NK-92 (cell line): ENCODE measurements around the gene PIK3C2B.

ENCODE experiments used
- DNase-seq: peaks from one replicate; lab custom pipeline; 2025; ENCODE audit not compliant: unreplicated experiment; lab: John Stamatoyannopoulos, UW

PIK3C2B gene

DNA sequence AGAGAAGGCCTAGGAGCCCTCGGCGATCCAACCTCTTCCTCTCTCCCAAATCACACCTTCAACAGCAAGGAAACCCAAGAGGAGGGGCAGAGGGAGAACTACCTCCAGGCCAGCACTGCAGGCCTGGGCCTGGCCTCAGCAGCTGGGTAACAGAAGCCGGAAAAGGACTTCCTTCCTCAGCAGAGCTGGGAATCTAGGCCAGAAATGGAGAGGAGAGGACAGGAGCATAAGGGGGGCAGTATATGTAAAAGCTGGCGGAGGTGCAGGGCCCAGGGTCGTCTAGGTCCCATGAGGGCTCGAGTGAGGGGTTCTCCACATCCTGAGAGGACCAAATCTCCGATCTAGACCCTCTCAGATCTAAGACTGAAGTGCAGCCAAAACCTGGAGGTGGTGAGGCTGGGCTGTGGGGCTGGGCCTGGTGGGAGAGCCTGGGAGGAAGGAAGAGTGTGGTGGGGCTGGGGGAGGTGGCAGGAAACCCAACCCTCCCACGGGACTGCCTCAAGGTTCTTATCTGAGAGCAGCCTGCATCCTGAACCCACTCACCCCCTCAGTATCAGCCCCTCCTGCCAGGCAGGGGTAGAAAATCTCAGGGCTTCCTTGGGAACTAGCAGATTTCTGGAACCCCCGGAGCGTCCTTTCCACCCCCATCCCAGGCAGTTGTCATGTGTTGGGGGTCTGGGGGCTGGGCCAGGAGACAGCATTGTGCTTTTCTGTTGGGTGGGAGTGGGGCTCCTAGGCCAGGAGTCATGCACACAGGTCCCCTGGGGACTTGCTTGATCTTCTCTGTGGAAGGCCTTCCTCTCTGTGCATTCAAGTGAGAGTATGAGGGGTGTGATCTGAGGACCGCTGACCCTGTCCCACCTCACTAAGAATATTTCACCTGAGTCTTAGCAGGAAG is 33.0 kb downstream of the PIK3C2B start:
- no peak for DNase-seq

DNA sequence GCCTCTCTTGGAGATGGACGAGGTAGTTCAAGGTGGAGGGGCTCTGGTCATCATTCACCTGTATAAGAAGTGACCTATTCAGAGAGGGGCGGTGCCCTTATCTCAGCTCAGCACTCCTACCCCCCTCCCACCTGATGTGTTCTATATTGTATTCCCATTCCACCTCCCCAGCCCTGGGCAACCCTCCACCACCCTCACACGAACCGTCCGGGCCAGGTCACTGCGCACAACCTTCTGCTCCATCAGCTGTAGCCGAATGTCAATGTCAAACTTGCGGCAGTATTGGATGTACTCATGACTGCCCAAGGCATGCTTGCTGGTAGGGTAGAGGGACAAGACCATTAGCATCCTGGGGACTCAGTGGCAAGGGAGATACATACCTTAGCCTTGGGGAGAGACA is 34.3 kb downstream of the PIK3C2B start:
- DNase-seq, result no peak

DNA sequence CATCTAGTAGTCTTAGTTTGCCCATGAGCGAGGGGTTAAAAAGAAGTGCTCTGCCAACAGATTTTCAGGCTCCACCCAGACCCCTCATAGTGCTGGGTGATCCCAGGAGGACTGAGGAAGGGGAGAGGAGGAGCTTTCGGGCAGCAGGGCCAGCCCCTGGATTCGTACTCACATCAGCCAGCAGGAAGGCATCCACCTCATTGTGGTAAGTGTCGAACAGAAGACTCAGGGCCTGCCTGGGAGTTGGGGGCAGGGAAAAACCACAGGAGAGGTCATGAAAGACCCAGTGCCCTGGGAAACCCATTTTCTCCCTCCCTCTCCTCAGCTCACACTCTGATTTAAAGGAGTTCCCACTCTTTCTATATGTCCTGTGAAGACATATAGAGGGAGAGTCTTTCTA is 34.9 kb downstream of the PIK3C2B start:
- DNase-seq, result no peak

DNA sequence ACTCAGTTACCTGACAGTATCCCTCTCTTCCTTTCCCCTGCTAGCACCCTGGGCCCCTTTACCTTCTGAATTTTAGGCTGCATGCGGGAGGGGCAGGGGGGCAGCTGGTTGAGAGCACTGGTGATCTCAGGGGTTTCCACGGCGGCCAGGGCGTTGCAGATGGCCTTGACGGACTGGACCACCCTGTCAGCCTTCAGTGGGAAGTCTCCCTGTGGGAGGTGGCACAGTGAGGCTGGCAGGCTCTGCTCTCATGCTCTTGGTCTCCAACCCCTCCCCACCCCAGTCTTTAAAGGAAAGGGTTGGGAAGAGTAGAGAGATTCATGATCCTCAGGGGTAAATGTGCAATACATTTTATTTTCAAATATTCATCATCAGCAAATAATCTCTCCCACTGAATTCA is 36.9 kb downstream of the PIK3C2B start:
- DNase-seq, result no peak

DNA sequence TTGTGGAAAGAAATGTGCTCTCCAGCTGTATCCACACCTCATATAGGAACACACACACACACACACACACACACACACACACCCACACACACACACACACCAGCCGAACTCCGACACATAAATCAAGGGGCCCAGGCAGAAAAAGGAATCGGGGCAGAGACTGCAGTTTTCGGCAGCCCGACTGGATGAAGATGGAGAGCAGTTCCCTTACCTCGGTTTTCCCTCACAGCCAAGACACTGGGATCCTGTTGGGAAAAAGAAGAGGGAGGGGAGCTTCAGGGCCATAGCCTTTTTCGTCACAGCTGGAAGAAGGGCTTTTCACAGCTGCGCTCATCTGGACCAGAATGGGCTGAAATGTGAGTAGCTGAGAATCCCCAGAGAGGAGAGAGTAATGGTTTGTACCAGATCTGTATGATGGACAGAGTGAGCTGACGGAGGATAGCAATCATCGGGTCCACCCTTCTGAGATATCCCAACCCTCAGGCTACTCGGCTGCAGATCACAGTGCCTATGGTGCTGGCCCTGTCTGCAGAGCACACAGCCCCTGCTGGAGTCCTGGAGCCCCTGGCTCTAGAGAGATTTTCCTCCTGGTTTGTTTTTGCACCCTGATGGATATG is 37.7 kb downstream of the PIK3C2B start:
- no peak for DNase-seq

DNA sequence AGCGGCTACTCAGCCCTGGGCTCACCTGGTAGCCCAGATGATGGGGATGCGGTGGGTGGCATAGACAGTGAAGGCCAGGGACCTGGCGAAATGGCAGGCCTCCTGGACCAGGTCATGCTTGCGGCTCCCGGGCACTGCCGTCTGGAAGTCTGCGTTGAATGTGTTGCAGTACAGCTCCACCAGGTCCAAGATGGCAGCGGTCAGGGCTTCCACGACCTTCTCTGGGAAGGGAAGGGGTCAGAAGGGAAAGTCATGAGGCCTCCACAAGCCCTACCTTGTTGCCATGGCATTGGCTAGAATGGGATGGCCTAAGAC is 38.8 kb downstream of the PIK3C2B start:
- DNase-seq, result no peak

DNA sequence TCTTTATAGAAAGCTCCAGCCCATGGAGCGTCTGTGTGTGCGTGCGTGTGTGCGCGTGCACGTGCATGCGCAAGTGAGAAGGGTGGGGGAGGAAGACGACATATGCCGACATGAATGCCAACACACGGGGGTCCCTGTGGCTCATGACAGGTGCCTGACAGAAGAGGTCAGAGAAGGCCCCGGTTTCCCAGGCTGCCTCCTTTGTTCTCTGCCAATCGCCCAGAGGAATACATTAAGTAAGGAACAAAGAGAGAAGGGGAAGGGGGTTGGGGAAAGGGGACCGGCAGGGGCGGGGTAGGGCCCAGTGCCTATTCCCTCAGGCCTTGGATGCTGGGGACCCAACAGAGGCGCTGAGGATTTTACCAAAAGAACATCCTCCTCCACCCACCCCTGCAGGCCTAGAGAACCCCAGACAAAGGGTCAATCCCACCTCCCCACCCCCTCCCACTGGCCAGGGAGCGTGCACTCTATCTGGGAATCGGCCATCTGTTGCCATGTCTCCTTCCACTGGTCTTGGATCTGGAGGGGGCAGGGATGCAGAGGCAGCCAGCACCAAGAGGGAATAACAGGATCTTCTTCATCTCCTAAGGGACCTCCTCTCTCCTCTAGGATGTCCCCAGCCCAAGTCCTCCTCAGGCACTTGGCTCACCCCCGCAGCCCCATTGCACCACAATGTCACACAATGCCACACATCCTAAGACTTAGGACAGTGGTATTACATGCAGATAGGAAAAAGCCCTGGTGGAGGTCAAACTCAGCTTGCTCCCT is 39.4 kb downstream of the PIK3C2B start:
- no peak for DNase-seq

DNA sequence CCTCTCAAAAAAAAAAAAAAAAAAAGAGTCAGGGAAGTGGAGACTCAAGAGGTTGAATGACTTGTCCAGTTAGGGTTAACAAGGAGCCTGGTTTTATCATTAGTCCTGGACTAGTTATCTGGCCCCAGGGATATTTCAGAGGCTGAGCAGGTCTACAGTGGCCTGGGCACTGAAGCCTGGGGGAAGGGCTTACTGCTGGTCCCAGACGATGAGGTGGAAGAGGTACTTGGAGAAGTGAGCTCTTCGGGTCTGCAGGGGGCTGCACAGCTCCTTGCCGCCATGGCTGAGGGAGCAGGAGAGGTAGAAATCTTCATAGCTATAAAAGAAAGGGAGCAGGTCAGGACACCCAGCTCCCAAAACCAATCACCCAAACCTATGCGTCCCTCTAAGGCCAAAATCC is 40.1 kb downstream of the PIK3C2B start:
- DNase-seq, result no peak

DNA sequence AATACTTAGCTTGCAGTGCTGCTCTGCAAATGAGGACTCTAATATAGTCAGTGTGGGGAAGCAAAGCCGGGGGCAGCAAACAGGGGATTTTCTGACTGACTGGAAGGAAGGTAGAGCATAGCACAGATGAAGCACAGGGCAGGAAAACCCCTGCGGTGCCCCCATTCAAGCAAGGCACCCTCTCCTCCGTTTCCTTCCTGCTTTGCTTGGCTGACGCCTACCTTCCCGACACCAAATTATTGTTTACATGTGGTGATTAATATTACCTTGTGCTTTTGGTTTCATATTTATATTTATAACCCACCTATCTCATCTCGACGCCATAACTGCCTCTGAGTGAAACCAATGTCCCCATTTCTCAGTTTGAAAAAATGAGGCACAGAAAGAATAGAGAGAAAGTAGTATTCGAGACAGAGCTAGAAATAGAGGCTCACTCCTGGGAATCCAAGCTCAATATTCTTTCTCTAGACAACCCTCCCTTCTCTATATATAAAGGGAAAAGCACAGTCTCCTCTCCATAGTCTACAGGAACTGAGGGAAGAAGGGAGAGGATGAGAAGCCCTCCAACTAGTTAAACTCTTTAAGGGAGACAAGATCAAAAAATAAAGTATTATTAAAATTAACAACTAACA is 41.3 kb downstream of the PIK3C2B start:
- DNase-seq, result no peak

DNA sequence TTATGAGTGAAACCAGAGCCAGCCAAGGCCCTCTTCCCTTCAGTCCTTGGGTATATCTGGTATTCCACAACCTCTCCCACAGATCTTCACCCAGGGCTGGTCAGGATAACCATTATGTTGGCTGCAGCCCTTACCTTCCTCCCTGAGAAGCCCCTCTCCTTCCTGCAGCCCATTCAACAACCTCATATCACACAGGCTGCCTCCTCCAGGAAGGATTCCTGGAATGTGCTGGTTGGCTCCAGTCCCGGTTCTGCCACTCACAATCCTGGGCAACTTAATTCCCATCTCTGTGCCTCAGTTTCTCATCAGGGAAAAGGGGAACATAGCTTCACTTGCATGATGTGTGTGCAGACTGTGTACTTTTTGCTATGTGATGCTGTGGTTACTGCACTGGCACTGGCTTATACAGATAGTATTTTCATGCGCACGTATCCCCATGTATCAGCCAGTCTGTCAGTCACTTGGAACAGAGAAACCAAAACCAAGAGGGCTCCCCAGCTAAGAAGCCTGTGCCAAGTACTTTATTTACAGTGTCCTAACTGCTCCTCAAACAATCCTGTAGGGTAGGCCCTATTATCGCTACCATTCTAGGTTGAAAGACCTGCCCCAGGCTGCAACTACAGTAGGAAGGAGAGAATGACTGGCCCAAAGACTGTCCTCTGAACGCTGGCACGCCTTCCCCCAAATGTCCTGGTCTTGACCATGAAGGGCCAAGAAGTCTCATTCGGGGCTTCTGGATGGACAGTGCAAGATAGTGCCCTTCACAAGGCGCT is 43.1 kb downstream of the PIK3C2B start:
- DNase-seq, result no peak

DNA sequence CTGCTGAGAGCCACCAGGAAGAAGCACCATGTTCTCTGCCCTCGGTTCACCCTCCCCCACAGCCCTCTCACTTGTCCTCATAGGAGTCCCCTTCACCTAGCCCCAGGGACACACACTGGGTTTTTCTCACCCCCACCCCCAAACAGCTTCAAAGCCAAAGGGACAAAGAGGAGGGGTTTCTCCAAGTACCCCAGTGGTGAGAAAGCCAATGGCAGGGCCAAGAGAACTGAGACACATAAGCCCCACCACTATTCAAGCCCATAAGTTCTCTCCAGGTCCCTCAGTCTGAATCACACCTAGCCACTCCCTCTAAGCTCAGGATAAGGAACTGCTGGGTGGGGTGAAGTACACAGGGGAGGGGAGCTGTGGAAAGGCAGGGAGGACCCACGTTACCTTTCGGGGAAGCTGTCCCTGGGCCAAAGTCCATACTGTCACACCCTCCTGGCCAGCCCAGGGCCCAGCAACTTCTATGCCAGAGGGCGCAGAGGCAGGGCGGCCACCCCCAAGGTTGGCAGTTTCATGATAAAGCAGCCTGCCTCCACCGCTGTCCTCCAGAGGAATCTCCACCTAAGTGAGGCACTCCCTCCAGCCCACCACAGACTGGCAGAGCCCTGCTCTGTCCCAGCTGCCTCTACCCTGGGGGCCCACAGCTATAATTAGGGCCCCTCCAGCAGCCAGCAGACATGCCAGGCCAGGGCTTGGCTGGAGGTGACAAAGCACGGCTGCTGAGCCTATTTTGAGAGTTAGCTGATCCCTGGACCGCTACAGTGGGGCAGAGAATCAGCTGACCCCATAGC is 43.9 kb downstream of the PIK3C2B start:
- DNase-seq, result no peak

DNA sequence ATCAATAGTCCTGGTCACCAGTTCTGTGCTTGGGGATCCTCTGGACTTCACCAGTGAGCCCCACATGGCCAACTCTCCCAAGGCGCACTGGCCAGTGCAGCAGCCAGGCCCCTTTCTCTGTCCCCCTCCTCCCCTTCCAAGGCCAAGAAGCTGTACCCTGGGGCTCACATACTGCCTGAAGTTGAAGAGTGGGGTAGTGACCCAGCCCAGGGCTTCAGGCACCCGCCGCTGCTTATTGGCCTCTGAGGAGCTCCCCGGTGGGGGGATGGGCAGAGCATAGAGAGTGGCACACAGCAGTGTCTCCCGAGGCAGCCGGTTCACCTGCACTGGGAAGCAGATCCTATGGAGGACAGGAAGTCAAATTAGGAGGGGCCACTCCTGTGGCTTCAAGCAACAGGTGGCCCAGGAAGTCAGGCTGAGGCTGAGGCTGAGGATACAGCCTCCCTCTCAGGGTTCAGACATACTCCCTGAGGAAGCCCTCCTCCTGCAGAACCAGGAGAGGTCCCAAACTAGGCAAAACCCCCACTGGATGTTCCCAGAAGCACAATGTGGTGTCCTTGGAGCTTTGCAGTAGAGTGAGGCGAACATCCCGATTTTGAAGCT is 44.8 kb downstream of the PIK3C2B start:
- no peak for DNase-seq

DNA sequence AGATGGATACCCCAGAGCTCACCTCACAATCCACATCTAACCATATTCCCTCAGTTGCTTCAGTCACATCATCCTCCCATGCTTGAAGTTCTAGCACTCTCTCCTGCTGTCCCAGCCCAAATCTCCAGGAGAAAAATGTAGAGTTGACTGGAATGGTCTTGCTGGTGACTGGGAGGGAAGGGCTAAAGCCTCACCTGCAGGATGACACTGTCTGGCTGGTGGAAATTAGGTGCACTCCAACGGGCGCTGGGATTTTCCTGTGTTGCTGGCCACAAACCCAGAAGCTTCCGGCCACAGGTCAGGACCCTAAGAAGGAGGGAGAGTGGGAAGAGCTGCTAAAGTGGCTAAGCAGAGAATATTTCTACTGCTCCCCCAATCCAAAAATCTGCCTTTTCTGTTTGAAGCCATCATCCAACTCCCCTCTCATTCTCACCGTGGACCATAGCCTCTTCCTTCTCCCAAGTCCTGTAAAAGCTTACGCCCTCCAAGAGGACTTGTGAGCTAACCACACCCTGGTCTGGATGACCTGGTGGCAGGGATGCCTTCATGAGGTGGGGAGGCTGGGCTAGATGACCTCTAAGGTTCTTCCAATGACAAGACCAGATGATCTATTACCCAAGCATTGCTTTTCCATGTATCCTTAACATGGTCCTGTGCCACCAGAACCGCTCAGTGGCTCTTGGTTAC is 45.5 kb downstream of the PIK3C2B start:
- no peak for DNase-seq

DNA sequence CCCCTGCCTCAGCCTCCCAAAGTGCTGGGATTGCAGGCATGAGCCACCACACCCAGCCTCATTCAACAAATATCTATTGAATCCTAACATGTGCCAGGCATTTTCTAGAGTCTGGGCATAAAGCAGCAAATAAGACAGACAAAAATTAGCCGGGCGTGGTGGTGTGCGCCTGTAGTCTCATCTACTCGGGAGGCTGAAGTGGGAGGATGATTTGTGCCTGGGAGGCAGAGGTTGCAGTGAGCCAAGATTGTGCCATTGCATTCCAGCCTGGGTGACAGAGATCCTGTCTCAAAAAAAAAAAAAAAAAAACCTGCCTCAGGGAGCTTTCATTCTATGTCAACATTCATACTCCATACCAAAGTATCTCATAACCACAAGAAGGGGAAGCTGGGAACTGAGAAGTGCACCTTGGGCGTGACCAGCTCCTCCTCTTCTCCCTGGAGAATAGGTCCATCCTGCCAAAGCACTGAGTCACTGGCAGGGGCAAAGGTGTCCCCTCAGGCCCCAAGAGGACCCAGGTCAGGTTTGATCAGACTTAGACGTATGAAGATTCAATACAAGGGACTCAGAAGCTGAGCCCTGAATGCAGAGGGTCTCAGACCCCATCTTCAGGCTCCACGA is 46.2 kb downstream of the PIK3C2B start:
- no peak for DNase-seq

DNA sequence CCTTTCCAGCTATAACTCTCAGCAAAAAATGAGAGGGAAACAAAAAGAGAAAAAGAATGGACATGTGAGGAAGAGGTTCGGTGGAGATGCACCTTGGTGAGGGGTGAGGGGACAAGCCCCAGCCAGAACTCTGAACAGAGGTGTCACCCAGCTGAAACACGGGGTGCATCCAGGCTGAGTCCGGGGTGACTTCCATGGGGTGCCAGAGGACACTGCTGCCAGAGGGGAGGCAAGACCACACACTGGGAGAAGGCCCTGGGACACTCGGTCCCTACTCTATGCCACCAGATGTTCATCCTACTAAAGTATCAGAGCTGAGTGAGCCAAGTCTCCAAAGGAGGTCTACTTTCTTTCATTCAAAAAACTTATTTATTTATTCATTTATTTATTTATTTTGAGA is 46.9 kb downstream of the PIK3C2B start:
- no peak for DNase-seq

DNA sequence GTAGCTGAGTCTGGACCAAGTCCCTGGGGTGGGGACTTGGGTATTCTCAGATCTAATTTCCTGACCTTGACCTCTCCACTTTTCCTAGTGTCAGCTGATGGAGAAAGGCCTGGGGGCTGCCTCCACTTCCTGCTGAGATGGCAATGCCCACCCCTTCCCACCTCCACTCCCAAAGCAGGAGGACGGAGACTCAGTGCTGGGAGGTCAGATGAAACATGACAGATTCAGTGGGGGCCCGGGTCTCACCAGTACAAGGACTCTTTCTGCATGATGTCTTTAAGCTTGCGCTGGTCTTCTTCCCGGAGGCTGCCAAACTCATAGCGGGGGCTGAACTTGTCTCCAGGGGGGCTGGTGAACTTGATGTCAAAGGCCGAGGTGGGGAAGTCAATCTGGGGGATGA is 47.4 kb downstream of the PIK3C2B start:
- no peak for DNase-seq

DNA sequence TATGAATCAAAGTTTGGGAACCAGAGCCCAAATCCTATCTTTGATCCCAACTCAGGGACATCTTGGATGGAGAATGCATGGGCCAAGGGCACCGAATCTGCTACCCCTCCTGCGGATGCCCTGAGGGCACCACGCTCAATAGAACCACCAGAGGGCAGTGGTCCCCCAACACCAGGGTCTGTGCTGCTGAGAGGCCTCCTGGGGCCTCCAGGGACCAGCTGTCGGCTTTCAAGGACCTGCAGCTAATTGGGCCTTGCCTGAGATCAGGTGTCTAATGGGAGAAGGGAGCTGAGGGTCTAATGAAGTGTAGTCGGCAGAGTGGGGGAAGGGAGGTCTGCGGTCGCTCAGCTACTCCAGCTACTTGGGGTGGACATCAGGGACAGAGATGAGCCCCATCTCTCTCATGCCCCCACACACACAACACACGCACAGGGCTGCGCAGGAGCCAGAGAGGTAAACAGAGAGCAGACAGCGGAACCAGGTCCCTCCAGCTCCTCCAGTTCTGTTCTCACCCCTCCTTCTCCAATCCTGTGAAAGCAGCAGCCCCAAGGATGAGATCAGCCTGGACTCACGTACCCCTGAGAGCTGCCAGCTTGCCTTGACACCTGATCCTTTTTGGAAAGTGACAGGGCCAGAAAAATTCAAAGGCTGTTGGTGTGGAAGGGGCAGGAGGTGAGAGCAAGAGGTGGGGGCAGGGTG is 48.0 kb downstream of the PIK3C2B start:
- DNase-seq, result no peak

DNA sequence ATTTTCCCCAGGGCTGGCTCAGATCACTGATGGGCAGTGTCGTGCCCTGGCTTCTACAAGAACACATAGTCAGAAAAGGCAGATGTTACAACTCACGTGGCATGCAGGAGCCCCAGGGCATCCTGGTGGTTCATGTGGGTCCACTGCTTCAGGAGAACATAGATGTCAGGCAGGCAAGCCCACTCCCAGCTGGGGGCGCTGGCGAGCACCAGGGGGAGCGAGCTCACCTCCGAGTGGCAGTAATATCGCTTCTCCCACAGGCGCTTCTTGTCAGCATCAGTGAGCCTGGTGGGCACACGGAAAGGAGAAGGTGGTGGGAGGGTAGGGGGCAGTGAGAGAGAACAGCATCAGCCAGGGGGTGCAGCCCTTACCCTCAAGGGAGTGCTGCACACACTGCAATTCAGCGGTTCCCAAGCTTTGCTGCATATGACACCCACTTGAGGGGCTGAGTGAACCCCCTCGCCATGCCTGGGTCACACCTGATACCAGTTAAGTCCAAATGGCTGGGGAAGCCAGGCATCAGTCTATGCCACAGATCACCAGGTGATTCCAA is 48.7 kb downstream of the PIK3C2B start:
- DNase-seq, result no peak
